T-helper 17 cell (primary cell): ENCODE results near the gene ELL2. TPM values are rescaled to one million over a fixed set of nuclear protein-coding genes. Genes with fewer than 3 reads are reported as not detected.
"Not testable (repeated sequence)": the region's sequence is repeated elsewhere in the genome, so short reads cannot be mapped to it uniquely, and the experiment has no call there.

Source experiments
- ATAC-seq: fragments of 150-1000 bp; cut with Tn5 transposase; 2 replicates; pipeline ENCODE4 v1.10.0; 2021; ENCODE audit warnings: mild to moderate bottlenecking, moderate library complexity
- DNase-seq, 3 donors: peaks; one replicate each; pipeline versions ENCODE4 v3.0.0 to v3.0.0-alpha.2; 2020 to 2021
- H3K9me3 ChIP-seq: one replicate; pipeline ENCODE4 v1.7.0; 2013; ENCODE audit warnings: low read length, mild to moderate bottlenecking; ENCODE audit not compliant: control insufficient read depth, poor library complexity, severe bottlenecking
- H3K27ac Mint-ChIP-seq: one replicate; pipeline ENCODE4 v1.8.0; 2022; ENCODE audit warnings: mild to moderate bottlenecking, moderate library complexity, mixed read lengths
- H3K27me3 Mint-ChIP-seq: one replicate; pipeline ENCODE4 v1.8.0; 2022; ENCODE audit warnings: mixed read lengths
- H3K36me3 Mint-ChIP-seq: one replicate; pipeline ENCODE4 v1.8.0; 2022; ENCODE audit warnings: low read depth, mixed read lengths
- H3K4me1 Mint-ChIP-seq: one replicate; pipeline ENCODE4 v1.8.0; 2022; ENCODE audit warnings: mild to moderate bottlenecking, mixed read lengths
- H3K4me3 Mint-ChIP-seq: one replicate; pipeline ENCODE4 v1.8.0; 2022; ENCODE audit warnings: mild to moderate bottlenecking, moderate library complexity, mixed read lengths
- total RNA-seq, 4 donors: library from RNA in 2 of 4; stranded (reverse) in 2 of 4; gene quantifications; one replicate each; pipeline ENCODE4 v1.2.3 and lab custom pipeline; 2022 to 2026

Gene ELL2
- total RNA-seq, 2 donors from 2014 or later = 59.8 to 80.7 TPM

GRCh38 chr5:95915999-95916686 is 45.5 kb downstream of the ELL2 start:
- ATAC-seq = peak; percentile 39

GRCh38 chr5:95913663-95914062 is 48.0 kb downstream of the ELL2 start:
- ATAC-seq = no peak
- Mint-ChIP-seq H3K36me3 (peaks cover 12% of the 10 kb centered on the region), H3K4me1 (peaks cover 13% of the 10 kb centered on the region), H3K4me3 (no peak overlapping the region), H3K27ac (no peak overlapping the region), H3K27me3 (no peaks in the 10 kb centered on the region)
- DNase-seq = no peak
- H3K9me3 ChIP-seq = no peaks in the 10 kb centered on the region

More at GRCh38 chr5:95915999-95916686, 45.5 kb downstream of the ELL2 start:
- H3K9me3 ChIP-seq = no peaks in the 10 kb centered on the region
- peaks cover 15% of the 10 kb centered on the region for H3K4me1 Mint-ChIP-seq
- no peak for DNase-seq
- H3K4me3 Mint-ChIP-seq = no peak overlapping the region
- H3K27me3 Mint-ChIP-seq = no peaks in the 10 kb centered on the region
- peaks cover 10% of the 10 kb centered on the region for H3K36me3 Mint-ChIP-seq
- peak overlapping the region; percentile 67 for H3K27ac Mint-ChIP-seq

DNA sequence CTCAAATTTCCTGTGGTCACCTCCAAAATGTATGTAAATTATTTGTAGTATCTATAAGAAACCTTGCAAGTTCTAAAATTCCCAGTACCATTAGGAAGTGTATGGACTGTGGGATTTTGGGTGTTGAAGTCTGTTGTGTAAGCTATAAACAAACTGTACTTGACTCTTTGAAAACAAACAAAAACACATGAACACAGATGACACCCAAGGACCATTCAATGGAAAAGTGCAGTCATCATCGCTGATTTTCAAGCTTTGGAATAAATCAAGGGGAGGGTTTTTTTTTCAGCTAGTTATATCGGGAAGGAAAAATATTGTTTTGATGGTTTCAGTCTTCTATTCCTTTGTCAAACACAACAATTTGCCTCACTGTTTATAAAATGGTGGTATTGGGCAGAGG is 49.6 kb downstream of the ELL2 start:
- DNase-seq (no peak), ATAC-seq (no peak)
- Mint-ChIP-seq H3K27ac (peak overlapping the region; percentile 71), H3K4me3 (no peak overlapping the region), H3K36me3 (peaks cover 12% of the 10 kb centered on the region), H3K4me1 (peaks cover 13% of the 10 kb centered on the region), H3K27me3 (no peaks in the 10 kb centered on the region)
- no peaks in the 10 kb centered on the region for H3K9me3 ChIP-seq

- Mint-ChIP-seq H3K4me1 (peaks cover 4% of the 10 kb centered on the region), H3K27ac (peak overlapping the region; percentile 71), H3K27me3 (no peaks in the 10 kb centered on the region), H3K4me3 (no peak overlapping the region), H3K36me3 (peaks cover 5% of the 10 kb centered on the region)
- ATAC-seq (no peak), DNase-seq (no peak)
- no peaks in the 10 kb centered on the region for H3K9me3 ChIP-seq
These were observed 51.1 kb downstream of the ELL2 start for GRCh38 chr5:95910521-95910920.

GRCh38 chr5:95909738-95910137 is 51.9 kb downstream of the ELL2 start:
- no peaks in the 10 kb centered on the region for H3K9me3 ChIP-seq
- Mint-ChIP-seq H3K4me1 (peaks cover 2% of the 10 kb centered on the region), H3K4me3 (no peak overlapping the region), H3K27me3 (no peaks in the 10 kb centered on the region), H3K36me3 (peaks cover 6% of the 10 kb centered on the region), H3K27ac (peak overlapping the region; percentile 32)
- DNase-seq (no peak), ATAC-seq (no peak)

DNA sequence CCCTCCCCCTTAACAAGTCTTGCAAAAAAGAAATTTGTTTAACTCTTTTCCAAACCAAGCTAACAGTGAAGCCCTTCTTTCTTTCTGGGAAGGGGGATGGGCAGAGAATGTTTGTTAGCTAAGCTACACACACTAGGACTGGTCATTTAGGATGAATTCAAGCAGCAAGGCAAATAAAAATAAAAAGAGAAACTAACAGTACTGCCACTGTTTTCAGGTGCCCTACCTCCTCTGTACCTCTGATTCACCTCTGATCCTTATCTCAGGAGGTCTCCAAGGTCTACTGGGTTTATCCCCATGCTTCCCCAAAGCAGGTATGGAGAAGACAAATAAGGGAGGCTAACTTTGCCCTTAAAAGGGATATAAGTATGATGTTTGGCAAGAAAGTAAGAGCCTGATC is 52.9 kb downstream of the ELL2 start:
- Mint-ChIP-seq H3K27me3 (no peaks in the 10 kb centered on the region), H3K36me3 (peaks cover 6% of the 10 kb centered on the region), H3K4me3 (no peak overlapping the region), H3K27ac (no peak overlapping the region), H3K4me1 (peaks cover 2% of the 10 kb centered on the region)
- DNase-seq (no peak), ATAC-seq (no peak)
- H3K9me3 ChIP-seq = no peaks in the 10 kb centered on the region

DNA sequence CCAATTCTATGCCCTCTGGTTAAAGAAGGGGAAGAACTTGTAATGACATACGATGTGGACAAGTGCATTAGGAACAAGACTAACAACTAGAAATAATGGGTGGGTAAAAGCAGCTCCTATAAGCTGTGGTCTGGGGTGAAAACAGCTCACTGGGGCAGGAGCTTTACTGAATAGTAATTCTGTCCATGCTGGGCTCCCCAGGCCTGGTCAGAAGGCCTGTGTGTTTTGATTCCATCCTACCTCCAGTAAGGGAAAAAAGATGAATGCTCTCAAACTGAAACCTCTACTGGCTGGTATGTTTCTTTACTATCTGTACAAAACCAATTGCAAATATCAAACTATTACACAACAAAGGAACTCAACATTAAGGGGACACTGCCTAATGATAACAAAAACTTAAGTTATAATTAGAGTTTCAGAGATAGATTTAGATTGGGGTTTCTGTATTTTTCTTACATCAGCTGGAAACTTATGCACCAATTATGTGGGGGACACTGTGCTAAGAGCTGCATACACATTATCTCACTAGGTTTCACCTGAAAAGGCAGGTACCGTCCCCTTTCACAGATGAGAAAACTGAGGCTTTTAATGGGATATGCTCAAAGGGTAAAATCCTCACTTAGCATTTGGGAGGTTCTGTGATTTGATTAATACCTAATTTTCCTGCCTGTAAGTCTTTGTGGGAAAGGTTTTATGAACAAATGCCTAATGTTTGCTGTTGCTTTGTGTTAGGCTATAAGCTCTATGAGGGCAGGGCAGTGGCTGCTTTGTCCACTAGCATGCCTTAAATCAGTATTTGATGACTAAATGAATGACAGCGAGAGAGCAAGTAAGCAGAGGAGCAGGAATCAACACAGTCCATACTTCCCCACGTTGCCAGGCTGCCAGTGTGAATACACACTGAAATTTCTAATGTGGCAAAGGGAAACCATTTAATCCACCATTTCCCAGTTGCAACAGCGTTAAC is 53.6 kb downstream of the ELL2 start:
- H3K4me3 Mint-ChIP-seq = no peak overlapping the region
- no peaks in the 10 kb centered on the region for H3K9me3 ChIP-seq
- DNase-seq (no peak), ATAC-seq (no peak)
- H3K36me3 Mint-ChIP-seq = peaks cover 6% of the 10 kb centered on the region
- H3K4me1 Mint-ChIP-seq = peaks cover 2% of the 10 kb centered on the region
- H3K27ac Mint-ChIP-seq = no peak overlapping the region
- no peaks in the 10 kb centered on the region for H3K27me3 Mint-ChIP-seq

DNA sequence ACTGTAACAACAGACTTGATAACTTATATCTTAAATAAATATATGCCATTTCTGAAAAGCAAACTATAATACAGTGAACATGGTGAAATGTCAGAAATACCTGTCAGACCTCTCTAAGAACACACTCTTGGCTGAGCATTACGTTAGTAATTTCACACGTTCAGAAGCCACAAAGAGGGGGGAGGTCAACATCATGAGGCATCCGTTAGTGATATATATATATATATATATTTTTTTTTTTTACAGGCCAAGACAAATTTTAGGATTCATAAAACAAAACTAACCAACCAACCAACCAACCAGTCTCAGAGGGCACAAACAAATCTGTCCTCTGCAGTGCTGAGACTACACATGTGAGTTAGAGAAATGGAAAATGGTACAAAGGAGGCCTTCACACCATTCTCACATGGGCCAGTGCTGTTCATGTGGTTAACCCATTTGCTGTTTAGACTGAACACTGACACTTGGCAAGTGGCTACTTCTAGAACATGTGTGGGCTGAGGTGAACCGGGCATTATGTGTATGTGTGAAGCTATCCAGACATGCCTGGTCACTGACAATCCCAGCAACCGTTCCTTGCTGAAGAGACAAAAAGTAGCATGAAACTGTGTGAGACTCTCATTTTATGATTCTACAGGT is 54.5 kb downstream of the ELL2 start:
- DNase-seq (no peak), ATAC-seq (no peak)
- Mint-ChIP-seq H3K4me1 (peaks cover 3% of the 10 kb centered on the region), H3K36me3 (peaks cover 6% of the 10 kb centered on the region), H3K27ac (no peak overlapping the region), H3K27me3 (no peaks in the 10 kb centered on the region), H3K4me3 (no peak overlapping the region)
- no peaks in the 10 kb centered on the region for H3K9me3 ChIP-seq

- not testable (repeated sequence) for DNase-seq, ATAC-seq, H3K36me3 Mint-ChIP-seq, H3K27me3 Mint-ChIP-seq, H3K27ac Mint-ChIP-seq, H3K9me3 ChIP-seq, H3K4me3 Mint-ChIP-seq, H3K4me1 Mint-ChIP-seq
These were observed 55.3 kb downstream of the ELL2 start for GRCh38 chr5:95906398-95906797.

- DNase-seq (no peak), ATAC-seq (no peak)
- Mint-ChIP-seq H3K4me1 (peaks cover 3% of the 10 kb centered on the region), H3K36me3 (peaks cover 5% of the 10 kb centered on the region), H3K27ac (no peak overlapping the region), H3K27me3 (no peaks in the 10 kb centered on the region), H3K4me3 (no peak overlapping the region)
- H3K9me3 ChIP-seq = no peaks in the 10 kb centered on the region
These were observed 56.8 kb downstream of the ELL2 start for GRCh38 chr5:95904827-95905226.

GRCh38 chr5:95903838-95904237 is 57.8 kb downstream of the ELL2 start:
- peaks cover 5% of the 10 kb centered on the region for H3K36me3 Mint-ChIP-seq
- no peak for ATAC-seq
- no peaks in the 10 kb centered on the region for H3K9me3 ChIP-seq
- peaks cover 3% of the 10 kb centered on the region for H3K4me1 Mint-ChIP-seq
- no peaks in the 10 kb centered on the region for H3K27me3 Mint-ChIP-seq
- peak overlapping the region; percentile 0 for H3K27ac Mint-ChIP-seq
- DNase-seq = no peak
- H3K4me3 Mint-ChIP-seq = no peak overlapping the region

DNA sequence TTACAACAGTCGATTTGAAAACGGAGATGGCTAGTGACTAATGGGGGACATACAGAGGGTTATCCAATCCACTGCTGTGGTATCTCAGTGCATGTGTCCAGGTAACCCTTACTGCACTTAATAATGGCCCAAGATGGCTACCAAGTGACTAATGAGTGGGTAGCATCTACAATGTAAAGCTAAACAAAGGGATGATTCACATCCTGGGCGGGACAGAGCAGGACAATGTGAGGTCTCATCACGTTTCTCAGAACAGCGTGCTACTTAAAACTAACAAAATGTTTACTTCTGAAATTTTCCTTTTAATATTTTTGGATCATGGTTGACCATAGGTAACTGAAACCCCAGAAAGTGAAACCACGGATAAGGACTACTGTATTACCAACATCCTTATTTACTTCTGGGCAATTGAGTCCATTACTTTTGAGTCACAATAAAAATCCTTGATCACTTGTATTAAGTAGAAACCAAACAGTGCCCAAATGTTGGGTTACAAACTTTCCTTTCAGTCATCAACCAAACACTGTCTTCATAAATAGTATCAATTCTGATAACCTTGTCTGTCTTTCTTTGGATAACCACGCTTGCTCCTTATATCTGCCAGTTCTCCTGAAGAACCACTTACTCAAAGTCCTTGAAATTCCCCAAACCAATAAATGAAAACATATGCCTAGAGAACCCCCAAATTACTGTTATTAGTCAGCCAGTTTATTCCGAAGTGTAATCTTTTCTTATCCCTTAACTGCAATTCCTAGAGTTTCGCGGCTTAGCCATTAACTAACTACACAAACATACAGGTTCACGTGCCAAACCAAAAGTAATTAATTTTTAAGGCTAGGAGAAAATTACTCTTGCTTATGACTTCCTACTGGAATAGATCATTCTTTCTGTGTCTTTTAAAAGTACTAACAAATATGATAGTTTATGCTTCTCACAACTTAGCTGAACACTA is 59.7 kb downstream of the ELL2 start:
- Mint-ChIP-seq H3K27ac (peak overlapping the region; percentile 78), H3K36me3 (peaks cover 10% of the 10 kb centered on the region), H3K27me3 (no peaks in the 10 kb centered on the region), H3K4me3 (peak overlapping the region; percentile 28), H3K4me1 (peaks cover 5% of the 10 kb centered on the region)
- no peaks in the 10 kb centered on the region for H3K9me3 ChIP-seq
- DNase-seq = no peak
- ATAC-seq = no peak
